HG03135 (cell line): Measurements from ENCODE around the gene DNM3.

Experiments
- ATAC-seq: cut with Tn5 transposase; IDR thresholded peaks from one replicate; pipeline ENCODE4 v1.9.1; 2021; ENCODE audit warnings: mild to moderate bottlenecking, moderate library complexity; ENCODE audit not compliant: unreplicated experiment

Gene DNM3

DNA sequence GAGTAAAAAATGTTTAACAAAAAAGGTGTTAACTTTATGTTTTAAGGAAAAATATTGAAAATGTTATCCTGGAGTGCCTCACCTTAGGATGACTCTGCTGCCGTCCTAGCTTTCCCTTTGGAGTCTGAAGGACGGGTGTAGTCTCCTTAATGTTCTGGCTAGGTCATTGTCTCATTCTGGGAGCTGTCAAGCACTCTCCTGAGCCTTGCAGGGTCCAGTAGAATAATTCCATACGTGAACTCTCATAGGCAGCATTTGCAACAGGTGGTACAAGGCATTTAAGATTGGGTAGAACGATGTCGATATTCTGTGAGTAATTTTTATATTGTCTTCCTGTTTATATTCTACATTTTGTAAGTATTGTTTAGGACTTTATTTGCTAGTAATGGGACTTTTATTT lies 295.6 kb downstream of the DNM3 start:
- no peak for ATAC-seq

DNA sequence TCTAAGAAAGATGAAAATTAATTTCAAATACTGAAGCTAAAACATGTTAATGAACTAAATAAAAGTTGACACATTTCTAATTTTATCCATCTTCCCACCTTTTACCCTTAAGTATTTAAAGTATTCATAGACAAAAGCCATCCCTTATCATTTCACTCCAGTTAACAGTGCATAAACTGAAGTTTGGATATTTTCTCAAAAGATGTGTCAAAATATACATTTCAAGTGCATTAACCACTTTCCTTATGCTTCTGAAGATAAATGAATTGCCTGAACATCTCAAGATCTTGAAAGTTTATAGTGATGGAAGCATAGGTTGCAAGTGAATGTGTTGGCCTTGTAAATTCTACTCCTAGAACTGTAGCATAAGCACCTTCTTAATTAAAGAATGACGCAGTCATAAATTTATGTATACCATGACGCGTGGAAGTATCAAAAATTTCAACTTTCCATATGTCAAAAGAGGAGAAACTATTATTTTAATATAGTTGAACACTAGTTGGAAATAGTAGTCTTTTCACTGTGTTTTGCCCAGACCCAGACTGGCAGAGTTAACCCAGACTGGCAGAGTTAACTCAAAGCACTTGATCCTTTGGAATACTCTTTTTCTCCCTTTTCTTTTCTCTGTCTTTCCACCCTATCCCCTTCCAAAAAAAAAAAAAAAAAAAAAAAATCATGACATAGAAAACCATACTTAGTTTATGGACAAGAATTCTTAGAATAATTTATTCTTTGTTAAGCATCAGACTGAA lies 296.6 kb downstream of the DNM3 start:
- ATAC-seq: no peak

DNA sequence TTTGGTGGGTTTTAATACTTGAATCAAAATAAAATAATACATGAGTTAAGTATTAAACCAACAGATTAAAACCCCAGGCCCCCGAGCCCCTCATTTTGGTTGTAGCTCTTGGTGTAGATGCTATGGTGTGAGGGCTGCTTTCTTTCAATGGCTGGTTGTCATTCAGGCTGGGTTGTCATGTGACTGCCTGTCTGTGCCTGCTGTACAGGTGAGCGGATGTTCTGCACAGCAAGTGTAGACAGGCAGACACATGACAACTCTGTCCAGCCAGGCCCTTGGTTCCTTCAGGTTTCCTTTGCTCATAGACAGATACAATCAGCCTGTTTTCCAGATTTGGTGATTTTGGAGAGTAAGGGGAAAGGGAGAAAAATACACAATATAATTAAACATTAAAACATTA lies 297.3 kb downstream of the DNM3 start:
- ATAC-seq: no peak

DNA sequence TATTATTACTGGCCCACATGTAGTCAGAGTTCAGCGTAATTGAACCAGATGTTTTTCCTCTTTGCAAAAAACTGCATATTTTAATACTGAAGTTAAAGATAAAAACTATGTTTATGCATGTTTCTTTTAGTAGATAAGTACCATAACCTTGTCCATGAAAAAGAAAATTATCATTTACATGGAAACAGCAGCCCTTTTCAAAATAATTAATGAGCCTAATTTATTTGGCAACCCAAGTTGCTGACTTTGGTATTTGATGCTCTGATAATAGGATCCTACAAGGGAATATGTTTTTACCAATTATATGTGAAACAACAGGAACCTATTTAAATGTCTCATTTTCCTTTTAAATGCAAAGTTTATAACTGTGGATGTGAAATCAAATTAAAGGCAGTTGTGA lies 297.9 kb downstream of the DNM3 start:
- no peak for ATAC-seq

DNA sequence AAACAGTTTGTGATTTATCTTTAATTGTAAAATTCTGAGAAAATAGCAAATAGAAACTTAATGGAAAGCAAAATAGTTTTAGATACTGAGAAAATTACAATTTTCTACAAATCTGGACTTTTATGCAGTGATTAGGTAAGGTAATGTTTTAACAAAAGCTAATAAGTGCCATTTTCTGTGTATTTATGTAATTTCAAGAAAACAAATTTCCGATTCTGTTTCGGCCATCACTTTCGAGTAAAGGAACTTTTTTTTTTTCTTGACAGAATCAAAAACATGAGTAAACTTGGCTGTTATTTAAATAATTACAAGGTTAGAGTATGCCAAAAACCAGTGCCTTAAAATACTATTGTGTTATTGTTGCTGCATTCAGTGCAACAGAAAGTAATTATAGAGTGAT lies 298.8 kb downstream of the DNM3 start:
- no peak for ATAC-seq

DNA sequence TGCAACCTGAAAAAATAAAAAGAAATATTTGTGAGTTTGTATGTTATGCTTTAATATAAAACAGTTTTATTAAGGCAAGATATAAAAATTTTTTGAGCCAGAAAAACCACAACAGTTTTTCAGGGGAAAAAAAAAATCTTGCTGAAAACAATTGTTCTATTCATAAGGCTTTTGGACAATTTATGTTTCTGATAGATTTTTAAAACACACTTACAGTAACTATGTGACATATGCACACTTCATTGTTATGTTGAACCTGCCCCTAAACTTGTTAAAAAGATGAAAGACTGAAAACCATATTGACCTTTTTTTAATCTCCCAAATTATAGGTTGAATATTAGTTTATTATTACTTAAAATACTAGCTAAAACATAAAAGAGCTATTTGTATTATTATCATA lies 299.3 kb downstream of the DNM3 start:
- ATAC-seq: no peak

DNA sequence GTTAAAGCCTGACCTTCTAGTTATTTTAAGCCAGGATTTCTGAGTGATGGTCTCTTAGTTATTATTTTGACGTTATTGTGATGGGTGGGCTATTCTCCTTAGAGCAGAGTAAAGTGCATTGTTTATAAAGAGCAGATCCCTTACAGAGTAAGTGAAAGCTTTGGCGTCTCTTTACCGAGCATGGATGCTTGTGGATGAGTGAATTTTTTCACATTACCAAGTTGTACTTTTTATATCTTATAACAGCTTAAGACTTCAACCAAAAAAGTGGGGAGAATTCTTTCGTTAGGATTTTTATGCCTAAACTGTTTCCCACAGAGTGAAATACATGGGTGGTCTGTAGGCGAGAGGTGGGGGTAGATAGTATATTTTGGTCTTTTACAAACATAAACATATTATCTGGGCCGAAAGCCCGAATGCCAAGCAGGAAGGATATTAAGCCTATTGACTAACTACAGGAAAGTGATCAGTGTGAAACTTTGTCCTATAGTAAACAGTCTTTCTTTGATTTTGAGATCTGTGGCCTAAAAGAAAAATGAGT lies 300.1 kb downstream of the DNM3 start:
- no peak for ATAC-seq

DNA sequence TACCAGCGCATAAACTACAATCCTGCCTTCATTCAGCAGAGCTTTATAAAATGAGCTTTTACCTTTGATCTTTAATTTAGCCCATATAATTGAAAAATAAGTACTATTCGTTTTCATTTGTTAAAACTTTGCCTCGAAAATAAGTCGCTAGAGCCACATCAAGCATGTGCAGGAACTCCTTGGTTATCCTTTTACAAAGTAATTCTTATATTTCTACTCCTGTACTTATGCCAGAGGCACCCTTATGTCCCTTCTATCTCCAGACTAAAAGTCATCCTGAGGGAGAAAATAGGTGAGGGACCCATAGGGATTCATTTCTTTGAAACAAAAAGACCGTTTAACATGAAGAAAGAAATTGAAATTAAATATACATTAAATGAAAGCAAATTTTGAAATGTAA lies 301.0 kb downstream of the DNM3 start:
- no peak for ATAC-seq

DNA sequence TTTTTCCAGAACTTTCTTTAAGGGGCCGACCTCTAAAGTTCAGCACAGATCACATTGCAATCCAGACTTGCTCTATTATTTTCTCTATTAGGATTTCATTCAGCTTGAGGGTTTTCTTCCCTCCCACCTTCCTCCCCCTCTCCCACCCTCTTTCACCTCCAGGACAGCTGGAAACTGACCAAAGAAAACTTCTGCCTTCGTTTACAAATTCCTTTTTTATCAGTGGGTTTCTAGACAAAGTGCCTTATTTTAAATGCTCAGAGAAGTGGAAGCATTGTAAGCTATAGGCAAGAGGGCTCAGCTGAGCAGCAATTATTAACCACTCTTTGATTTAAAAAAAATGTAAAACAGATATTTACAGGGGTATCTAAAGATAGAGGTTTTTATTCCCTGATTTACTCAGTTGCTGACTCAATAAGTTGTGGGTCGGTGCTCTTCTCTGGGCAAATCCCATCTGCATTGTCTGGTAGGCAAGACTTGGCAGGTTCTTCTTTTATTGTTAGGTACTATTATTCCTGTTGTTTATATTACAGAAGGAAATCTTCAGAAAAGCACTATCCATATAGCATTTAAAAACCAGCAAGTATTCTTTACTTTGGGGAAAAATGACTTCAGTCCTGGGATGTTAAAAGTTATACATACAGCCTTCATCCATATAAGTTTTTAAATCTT lies 302.2 kb downstream of the DNM3 start:
- no peak for ATAC-seq

DNA sequence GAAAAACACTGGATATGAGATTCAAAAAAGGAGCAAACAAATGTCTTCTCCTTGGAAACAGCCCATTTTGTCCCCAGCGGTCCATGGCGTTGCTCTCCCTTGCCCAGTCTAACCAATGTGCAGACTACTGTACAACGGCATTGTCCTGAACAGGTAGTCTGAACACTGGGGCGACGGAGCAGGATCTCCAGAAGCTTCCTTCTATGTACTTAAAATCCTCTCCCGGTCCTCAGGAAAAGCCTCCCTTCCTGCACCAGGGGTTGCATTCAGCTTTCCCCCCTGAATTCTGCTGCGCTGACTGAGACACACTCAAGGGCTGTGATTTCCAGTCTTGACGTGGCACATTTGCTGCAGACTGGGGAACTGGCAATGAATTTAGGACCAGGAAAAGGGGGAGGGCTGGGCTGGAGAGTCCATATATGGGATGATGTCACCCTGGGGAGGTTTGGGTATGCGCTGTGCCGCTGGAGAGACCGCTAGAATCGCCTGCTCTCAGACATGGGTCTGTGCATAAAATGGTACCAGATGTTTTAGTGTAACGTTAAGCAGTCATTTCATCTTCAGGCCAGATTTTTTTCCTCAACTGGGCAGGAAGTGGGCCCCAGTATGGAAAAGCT lies 303.3 kb downstream of the DNM3 start:
- no peak for ATAC-seq

DNA sequence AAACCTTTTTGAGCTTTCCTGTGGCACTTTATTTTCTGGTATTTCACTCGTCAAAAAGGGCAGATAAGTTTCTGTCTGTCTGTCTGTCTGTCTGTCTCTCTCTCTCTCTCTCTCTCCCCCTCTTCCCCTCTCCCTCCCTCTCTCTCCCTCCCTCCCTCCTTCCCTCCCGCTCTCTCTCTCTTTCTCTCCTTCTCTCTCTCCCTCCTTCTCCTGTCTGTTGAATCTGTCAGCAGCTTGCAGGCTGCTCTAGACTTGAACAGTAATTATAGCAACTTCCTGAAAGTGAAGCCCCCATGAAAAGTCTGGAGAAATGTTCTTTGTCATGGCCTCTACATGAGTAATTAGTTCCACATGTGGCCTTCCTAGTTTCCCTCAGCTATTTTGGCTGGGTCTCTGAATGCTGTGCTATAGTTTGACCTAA lies 303.9 kb downstream of the DNM3 start:
- no peak for ATAC-seq

DNA sequence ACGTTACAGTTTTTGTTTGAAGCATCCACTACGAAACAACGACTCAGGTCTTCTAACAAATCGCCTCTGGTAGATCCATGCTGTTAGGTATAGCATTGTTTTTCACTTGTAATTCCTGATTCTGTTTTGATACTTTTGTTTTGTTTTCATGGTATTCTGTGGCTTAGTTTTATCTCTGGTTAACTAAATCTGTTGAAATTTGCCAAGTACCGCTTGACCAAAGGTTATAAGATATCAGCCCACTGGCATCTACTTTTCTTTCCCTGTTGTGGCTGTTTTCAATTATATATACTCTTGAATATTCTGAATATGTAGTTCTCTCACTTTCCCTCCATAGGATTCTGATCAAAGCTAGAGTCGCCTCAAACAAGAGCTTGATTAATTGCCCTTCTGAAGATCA lies 304.4 kb downstream of the DNM3 start:
- no peak for ATAC-seq

DNA sequence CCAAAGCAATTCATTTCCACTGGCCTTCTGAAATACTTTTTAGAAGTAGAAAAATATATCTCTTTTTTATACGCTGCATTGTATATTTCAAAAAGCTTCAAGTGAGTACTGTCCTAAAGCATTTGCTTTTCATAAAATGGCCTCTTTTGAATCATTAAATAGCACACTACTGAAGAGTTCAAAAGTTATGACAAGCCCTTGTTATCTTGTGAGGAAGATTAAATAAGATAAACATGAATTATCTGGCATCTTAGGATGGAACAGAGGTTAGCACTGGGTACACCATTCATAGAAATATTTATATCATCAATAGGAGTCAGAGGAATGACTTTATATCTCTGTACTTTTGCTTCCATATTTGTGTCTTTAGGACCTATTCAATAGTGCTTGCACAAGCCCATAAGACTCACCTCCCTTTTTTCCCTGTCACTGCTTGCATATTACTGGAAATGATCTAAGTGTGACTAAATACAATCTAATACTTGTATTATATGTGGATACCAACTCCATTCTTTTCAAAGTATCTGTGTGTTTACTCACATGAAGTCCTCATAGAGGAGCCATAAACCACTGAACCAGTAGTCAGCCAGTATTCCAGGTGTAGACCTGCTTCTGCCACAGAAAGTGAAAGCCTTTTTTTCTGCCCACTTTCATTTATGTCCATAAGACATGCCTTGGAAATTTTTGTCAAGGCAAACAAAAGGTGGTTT lies 305.0 kb downstream of the DNM3 start:
- no peak for ATAC-seq

DNA sequence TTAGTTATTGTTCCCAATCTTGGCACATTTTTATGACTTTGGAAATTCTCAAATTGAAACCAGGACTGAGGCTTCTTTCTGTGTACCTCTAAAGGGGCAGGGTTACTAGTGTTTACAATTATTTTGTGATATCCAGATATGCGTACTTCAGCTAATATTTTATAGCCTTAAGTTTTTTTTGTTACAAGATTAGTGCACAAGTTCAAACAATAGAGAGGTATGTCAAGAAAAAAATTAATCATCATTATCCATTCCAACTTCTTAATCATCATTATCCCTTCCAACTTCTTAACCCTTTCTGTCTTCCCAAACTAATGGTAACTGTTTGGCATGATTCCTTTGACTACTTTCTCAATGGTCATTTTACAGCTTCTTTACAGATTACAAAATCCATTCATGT lies 306.2 kb downstream of the DNM3 start:
- no peak for ATAC-seq

DNA sequence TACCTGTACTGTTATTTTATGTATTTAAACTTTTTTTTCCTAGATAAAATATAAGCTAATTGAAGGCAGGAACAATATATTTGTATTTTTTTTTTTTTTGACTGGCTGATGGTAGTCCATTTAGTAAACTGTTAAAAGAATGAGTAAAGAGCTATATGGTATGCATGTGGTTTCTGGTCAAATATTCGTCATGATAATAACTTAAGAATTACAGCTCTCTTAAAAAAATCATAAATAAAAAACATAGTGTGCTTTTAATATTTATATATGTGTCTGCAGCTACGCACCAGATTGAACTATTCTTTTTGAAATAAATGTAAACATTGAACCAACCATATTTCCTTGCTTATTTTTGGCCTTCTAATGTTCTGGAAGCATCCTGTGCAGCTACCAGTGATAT lies 306.9 kb downstream of the DNM3 start:
- ATAC-seq: no peak

DNA sequence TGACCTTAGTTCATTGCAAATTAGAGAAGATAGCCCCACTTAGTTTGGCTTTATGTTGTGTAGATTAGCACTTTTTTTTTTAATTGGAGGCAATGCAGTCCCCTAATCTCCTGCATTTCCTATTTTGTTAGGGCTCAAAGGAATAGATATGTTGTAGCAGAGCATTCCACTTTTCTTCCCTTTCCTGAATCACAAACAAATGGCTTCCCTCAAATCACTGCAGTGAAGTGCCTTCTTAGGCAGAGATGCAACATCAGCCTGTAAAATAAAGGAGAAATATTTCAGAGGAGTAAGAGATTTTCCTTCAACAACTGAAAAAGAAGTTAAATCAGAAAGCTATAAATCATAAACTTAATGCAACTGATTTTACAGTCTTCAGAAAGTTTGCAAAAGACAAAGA lies 307.4 kb downstream of the DNM3 start:
- no peak for ATAC-seq

DNA sequence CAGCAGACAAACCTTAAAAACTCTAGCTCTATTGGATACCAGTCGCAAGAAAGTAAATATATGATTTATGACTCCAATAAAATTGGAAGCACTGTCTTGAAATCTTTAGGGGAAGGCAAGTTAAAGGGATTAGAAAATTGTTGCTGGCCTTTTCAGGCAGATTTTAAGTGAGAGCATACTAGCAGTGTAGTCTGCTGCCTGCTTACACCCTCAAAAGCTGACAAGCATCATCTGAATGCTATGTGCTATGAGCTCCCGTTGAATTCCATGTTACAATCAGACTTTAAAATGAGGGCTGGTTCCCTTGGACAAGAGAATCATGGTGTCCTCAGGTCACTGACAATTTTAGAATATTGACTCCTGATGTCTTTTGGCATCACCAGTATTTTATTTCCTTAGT lies 308.0 kb downstream of the DNM3 start:
- no peak for ATAC-seq

DNA sequence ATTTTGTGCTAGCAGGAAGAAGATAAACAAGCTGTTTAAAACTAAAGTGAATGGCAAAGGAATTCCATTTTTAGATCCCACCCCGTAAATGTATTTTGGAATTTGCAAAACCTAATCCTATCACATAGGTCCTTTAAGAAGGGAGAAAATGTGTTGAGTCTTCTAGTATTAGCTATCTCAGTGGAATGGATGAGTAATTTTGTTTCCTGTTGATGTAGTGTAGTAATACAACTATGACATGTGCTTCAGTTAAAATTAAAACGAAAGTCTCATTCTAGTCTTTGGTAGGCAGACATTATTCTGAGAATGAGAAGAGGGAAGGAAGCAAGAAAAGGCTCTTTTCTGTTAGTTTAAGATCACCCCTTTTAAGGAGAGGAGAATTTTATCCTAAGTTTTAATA lies 313.3 kb downstream of the DNM3 start:
- ATAC-seq: peak; percentile 96

DNA sequence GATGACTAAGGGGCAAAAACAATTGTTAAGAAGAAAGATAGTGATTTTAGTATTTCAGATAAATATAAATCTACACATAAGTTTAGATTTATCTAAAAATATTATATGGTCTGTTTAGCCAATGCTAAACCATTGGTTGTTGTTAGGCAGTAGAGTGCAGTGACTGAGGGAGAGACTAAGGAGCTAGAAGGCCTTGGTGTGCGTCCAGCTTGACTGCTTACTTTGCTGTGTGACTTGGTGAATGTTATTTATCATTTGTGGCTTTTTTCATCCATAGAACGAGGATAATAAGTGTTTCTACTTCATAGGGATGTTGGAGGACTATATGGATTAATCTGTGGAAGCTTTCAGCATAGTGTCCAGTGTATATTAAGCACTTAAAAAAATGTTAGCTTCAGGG lies 314.5 kb downstream of the DNM3 start:
- no peak for ATAC-seq

DNA sequence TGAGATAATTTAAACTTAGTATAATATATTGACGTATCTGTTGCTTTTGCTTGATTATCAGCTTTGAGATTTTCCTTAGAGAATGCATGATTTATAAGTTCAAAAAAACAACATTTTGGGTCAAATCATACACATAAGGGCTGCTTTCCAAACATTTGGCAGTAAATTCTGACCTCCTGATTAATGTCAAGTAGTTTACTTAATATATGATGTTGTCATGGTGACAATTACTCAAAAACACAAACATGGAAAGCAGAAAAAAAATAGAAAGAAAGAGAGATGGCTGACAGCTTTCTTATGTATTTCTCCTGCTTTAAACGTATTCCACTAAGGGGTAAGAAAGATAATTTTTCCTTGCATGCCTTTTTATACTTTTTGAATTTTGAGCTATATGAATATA lies 320.9 kb downstream of the DNM3 start:
- ATAC-seq: no peak

DNA sequence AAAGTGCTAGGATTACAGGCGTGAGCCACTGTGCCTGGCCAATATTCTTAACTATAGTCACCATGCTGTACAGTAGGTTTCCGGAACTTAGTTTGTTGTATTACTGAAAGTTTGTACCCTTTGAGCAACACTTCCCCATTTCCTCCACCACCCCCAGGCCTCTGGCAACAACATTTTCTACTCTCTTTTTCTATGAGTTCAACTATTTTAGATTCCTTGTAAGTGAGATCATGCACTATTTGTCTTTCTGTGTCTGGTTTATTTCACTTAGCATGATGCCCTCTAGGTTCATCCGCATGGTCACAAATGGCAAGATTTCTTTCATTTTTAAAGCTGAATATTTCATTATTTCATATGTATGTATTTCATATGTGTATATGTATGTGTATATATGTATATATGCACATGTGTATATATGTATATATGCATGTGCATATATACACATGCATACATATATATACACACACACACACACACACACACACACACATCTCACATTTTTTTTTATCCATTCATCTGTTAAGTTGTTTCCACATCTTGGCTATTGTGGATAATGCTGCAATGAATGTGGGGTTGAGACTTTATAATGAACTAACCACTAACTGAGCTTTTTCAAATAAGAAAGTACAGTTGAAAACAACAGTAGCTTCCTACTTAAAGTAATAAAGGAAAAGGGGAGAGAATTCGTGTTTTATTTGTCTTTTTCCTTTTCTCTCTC lies 322.4 kb downstream of the DNM3 start:
- no peak for ATAC-seq
